Vagina (tissue), 2 donors: ENCODE measurements around the gene TNPO3.

Source experiments
- POLR2A ChIP-seq, 2 donors: fragments of 450-650 bp; IDR thresholded peaks; one replicate each; pipeline ENCODE4 v1.6.1; 2017; ENCODE audit warnings: antibody characterized with exemption in 2 of 2, mild to moderate bottlenecking in 2 of 2, moderate library complexity in 2 of 2
- POLR2AphosphoS5 ChIP-seq, 2 donors: sonication (generic); formaldehyde crosslinking; IDR thresholded peaks; one replicate each; pipeline ENCODE4 v1.9.0; 2017; ENCODE audit warnings: antibody characterized with exemption in 2 of 2, mild to moderate bottlenecking in 2 of 2, low read depth in 1 of 2; ENCODE audit not compliant: insufficient read depth in 1 of 2
- TF ChIP-seq, protein P1 (sequence below), 3 experiments: fragments of 450-650 bp in 2 of 3; fragments of 200-600 bp in 1 of 3; sonication (generic) in 1 of 3; IDR thresholded peaks; one replicate each; pipeline ENCODE4 v1.5.1; 2017 to 2019; ENCODE audit warnings: antibody characterized with exemption in 3 of 3, mild to moderate bottlenecking in 2 of 3, moderate library complexity in 2 of 3

DNA sequence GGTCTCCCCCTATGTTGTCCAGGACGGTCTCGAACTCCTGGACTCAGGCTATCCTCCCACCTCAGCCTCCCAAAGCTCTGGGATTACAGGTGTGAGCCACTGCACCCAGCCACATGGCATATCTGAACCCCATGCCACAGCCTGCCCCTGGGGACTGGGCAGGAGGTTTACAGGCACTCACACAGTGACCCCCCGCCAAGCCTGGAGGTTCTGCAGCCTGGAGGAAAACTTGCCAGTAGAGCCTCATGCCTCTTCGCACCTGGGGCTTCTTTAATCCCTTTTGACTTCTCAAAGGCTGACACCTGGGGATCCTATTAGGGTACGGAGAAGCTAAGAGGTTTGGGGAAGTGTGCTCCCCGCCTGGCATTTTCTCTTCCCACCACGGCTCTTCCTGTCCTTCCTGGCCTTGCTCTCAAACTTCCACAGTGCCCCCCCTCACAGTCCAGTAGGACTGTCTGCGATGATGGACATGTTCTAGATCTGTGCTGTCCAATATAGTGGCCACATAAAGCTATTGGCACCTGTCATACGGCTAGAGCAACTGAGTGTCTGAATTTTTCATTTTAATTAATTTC, 133.0 kb downstream of the TNPO3 start:
- TF ChIP-seq POLR2A (IDR thresholded peaks at IDR 0.05) (no peak), POLR2AphosphoS5 (IDR thresholded peaks at IDR 0.05; ENCODE audit: insufficient read depth in 1 of 2, low read depth in 1 of 2) (no peak)
- TF ChIP-seq, protein P1, sequence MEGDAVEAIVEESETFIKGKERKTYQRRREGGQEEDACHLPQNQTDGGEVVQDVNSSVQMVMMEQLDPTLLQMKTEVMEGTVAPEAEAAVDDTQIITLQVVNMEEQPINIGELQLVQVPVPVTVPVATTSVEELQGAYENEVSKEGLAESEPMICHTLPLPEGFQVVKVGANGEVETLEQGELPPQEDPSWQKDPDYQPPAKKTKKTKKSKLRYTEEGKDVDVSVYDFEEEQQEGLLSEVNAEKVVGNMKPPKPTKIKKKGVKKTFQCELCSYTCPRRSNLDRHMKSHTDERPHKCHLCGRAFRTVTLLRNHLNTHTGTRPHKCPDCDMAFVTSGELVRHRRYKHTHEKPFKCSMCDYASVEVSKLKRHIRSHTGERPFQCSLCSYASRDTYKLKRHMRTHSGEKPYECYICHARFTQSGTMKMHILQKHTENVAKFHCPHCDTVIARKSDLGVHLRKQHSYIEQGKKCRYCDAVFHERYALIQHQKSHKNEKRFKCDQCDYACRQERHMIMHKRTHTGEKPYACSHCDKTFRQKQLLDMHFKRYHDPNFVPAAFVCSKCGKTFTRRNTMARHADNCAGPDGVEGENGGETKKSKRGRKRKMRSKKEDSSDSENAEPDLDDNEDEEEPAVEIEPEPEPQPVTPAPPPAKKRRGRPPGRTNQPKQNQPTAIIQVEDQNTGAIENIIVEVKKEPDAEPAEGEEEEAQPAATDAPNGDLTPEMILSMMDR (IDR thresholded peaks at IDR 0.05) = no peak
